A549 (cell line): ENCODE results near the gene OCRL. TPM values are rescaled to one million over a fixed set of nuclear protein-coding genes. Genes with fewer than 3 reads are reported as not detected.

Experiments
- ATAC-seq, 2 experiments: fragments of 200-7000 bp in 1 of 2; fragments of >200 bp in 1 of 2; cut with Nextera tagmentation in 1 of 2; cut with Tn5 transposase in 1 of 2; 3 replicates each; pipeline versions ENCODE4 v1.8.0 to v1.9.1; 2018 to 2020; ENCODE audit warnings: mild to moderate bottlenecking in 1 of 2, moderate library complexity in 1 of 2
- CTCF ChIA-PET: fragments of 300-600 bp; sonication (Branson Sonifier 250); formaldehyde crosslinking; extraction: SDS; loops from one replicate; lab custom pipeline; 2021; ENCODE audit warnings: antibody characterized with exemption, inconsistent platforms; lab: Yijun Ruan, JAX
- POLR2A ChIA-PET: fragments of 350-600 bp; formaldehyde crosslinking; extraction: SDS; loops from one replicate; lab custom pipeline; 2021; ENCODE audit warnings: antibody characterized with exemption, inconsistent platforms; lab: Yijun Ruan, JAX
- DNase-seq, 2 experiments: peaks; one replicate each; pipeline versions ENCODE4 v3.0.0 to v3.0.0-alpha.2; 2011 to 2016; ENCODE audit warnings: low read depth in 1 of 2, low spot score in 1 of 2
- FAIRE-seq: peaks from 2 replicates; lab custom pipeline; 2011; peaks lifted over from hg19 to GRCh38; lab: Jason Lieb, UNC
- H3K27ac ChIP-seq, 2 experiments: fragments of >200 bp; sonication (Bioruptor Twin); formaldehyde crosslinking; 3 replicates each; pipeline ENCODE4 v1.5.1; 2016 to 2017
- H3K4me1 ChIP-seq: fragments of >200 bp; sonication (Bioruptor Twin); formaldehyde crosslinking; 3 replicates; pipeline ENCODE4 v1.6.1; 2016
- H3K4me2 ChIP-seq: fragments of >200 bp; sonication (Bioruptor Twin); formaldehyde crosslinking; 3 replicates; pipeline ENCODE4 v1.6.1; 2016
- H3K4me3 ChIP-seq: fragments of >200 bp; sonication (Bioruptor Twin); formaldehyde crosslinking; 3 replicates; pipeline ENCODE4 v1.5.1; 2016
- H3K9me3 ChIP-seq: fragments of >200 bp; sonication (Bioruptor Twin); formaldehyde crosslinking; 3 replicates; pipeline ENCODE4 v1.6.1; 2016
- CBX8 ChIP-seq: fragments of 200-600 bp; sonication (generic); IDR thresholded peaks from 2 replicates; pipeline ENCODE4 v1.6.1; 2016
- CEBPB ChIP-seq, 2 experiments: fragments of >200 bp in 1 of 2; sonication (Bioruptor Twin) in 1 of 2; formaldehyde crosslinking in 1 of 2; IDR thresholded peaks; 2 replicates each; pipeline ENCODE4 v1.6.1; 2012 to 2016
- FOXS1 ChIP-seq: fragments of 250-450 bp; sonication (Bioruptor Pico); IDR thresholded peaks from 2 replicates; pipeline ENCODE4 v1.5.0; 2020; ENCODE audit warnings: mild to moderate bottlenecking, moderate library complexity
- HOXB13 ChIP-seq: fragments of 250-450 bp; sonication (Bioruptor Pico); IDR thresholded peaks from 2 replicates; pipeline ENCODE4 v1.5.0; 2020; ENCODE audit warnings: low read depth, mild to moderate bottlenecking, moderate library complexity
- KDM5A ChIP-seq: fragments of 200-600 bp; sonication (generic); IDR thresholded peaks from 2 replicates; pipeline ENCODE4 v1.6.1; 2016; ENCODE audit warnings: antibody characterized with exemption, mild to moderate bottlenecking
- NPAS2 ChIP-seq: fragments of 250-450 bp; sonication (Bioruptor Pico); IDR thresholded peaks from 2 replicates; pipeline ENCODE4 v1.8.0; 2022; ENCODE audit warnings: mild to moderate bottlenecking, moderate library complexity, borderline replicate concordance
- NR3C1 ChIP-seq: fragments of >200 bp; sonication (Bioruptor Twin); formaldehyde crosslinking; IDR thresholded peaks from 3 replicates; pipeline ENCODE4 v1.6.1; 2017
- RFX5 ChIP-seq: fragments of 450-650 bp; IDR thresholded peaks from 2 replicates; pipeline ENCODE4 v1.7.1; 2014; ENCODE audit warnings: antibody characterized with exemption, mild to moderate bottlenecking, moderate library complexity
- RNF2 ChIP-seq: fragments of 200-600 bp; sonication (generic); IDR thresholded peaks from 2 replicates; pipeline ENCODE4 v1.6.1; 2016; ENCODE audit warnings: low read depth, mild to moderate bottlenecking, antibody characterized with exemption, moderate library complexity, borderline replicate concordance
- ZFP36 ChIP-seq: fragments of 450-650 bp; IDR thresholded peaks from 2 replicates; pipeline ENCODE4 v1.6.1; 2014; ENCODE audit warnings: borderline replicate concordance; ENCODE audit not compliant: partially characterized antibody
- ZSCAN20 ChIP-seq: fragments of 250-450 bp; sonication (Bioruptor Pico); IDR thresholded peaks from 2 replicates; pipeline ENCODE4 v1.8.0; 2022; ENCODE audit warnings: mild to moderate bottlenecking, moderate library complexity
- WGBS: methylation state at CpG from one replicate; pipeline ENCODE4 v1.1.6; 2017; ENCODE audit errors: missing lambda C conversion rate; 5-methylcytosine and 5-hydroxymethylcytosine counted together
- polyA plus RNA-seq, 4 experiments: library from polyadenylated mRNA; depleted of rRNA in 3 of 4; stranded (reverse); fragments of >200 nt; fragmentation: RNase III in 1 of 4; extraction: RNeasy Plus Mini Kit Qiagen cat#74134 plus additional on column Dnase treatment in 1 of 4; gene quantifications; 2 replicates in 3 of 4; 3 replicates in 1 of 4; pipeline ENCODE4 v1.2.3, GENCODE V29; 2011 to 2017
- TF ChIP-seq, protein P1 (sequence below): fragments of 150-350 bp; IDR thresholded peaks from 2 replicates; pipeline ENCODE4 v1.6.1; 2014; ENCODE audit warnings: low read depth, mild to moderate bottlenecking, low read length
- TF ChIP-seq, protein P2 (sequence below): fragments of 250-450 bp; sonication (Bioruptor Pico); IDR thresholded peaks from 2 replicates; pipeline ENCODE4 v1.5.0; 2020; ENCODE audit warnings: low read depth, mild to moderate bottlenecking, moderate library complexity
- TF ChIP-seq, protein P3 (sequence below): fragments of >200 bp; sonication (Bioruptor Twin); formaldehyde crosslinking; IDR thresholded peaks from 2 replicates; pipeline ENCODE4 v1.6.1; 2016
- TF ChIP-seq, protein P4 (sequence below): fragments of 250-450 bp; sonication (Bioruptor Pico); IDR thresholded peaks from 2 replicates; pipeline ENCODE4 v1.5.0; 2021; ENCODE audit warnings: mild to moderate bottlenecking, moderate library complexity, borderline replicate concordance
- TF ChIP-seq, protein P5 (sequence below): IDR thresholded peaks from 2 replicates; pipeline ENCODE4 v1.6.1; 2012; ENCODE audit warnings: low read depth, borderline replicate concordance

OCRL gene
- polyA plus RNA-seq, 2 of the 4 experiments (the other 2 are of a cell fraction), result 22.4 to 49.0 TPM

DNA sequence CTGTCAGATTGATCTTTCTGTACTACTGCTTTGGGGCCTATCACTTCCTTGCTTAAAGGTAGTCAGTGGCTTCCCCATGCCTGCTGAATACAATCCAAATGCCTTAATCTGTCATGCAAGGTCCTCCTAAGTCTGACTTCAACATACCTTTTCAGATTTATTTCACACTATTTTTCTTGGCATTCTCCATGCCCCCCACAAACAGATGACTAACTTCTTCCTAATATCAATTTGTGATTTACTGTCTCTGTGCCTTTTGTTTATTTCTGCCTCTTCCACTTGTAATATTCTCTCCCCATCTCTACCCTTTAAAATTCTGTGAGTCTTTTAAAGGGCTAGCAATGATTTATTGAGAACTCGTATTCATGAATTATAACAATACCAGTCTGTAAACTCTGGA lies 41.8 kb downstream of the OCRL start:
- 90% methylated on average over 1 of the region's 1 CpG for WGBS
- POLR2A ChIA-PET, result no interaction called here
- FAIRE-seq (no peak), DNase-seq (no peak), ATAC-seq (no peak)
- H3K27ac ChIP-seq, result no peak overlapping the region
- CTCF ChIA-PET, result no interaction called here
- TF ChIP-seq, protein P1, sequence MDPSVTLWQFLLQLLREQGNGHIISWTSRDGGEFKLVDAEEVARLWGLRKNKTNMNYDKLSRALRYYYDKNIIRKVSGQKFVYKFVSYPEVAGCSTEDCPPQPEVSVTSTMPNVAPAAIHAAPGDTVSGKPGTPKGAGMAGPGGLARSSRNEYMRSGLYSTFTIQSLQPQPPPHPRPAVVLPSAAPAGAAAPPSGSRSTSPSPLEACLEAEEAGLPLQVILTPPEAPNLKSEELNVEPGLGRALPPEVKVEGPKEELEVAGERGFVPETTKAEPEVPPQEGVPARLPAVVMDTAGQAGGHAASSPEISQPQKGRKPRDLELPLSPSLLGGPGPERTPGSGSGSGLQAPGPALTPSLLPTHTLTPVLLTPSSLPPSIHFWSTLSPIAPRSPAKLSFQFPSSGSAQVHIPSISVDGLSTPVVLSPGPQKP, result no peak
- no peak for TF ChIP-seq RFX5
- TF ChIP-seq, protein P2, sequence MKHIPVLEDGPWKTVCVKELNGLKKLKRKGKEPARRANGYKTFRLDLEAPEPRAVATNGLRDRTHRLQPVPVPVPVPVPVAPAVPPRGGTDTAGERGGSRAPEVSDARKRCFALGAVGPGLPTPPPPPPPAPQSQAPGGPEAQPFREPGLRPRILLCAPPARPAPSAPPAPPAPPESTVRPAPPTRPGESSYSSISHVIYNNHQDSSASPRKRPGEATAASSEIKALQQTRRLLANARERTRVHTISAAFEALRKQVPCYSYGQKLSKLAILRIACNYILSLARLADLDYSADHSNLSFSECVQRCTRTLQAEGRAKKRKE (CRISPR knock-in tag), result no peak
- TF ChIP-seq, protein P3, sequence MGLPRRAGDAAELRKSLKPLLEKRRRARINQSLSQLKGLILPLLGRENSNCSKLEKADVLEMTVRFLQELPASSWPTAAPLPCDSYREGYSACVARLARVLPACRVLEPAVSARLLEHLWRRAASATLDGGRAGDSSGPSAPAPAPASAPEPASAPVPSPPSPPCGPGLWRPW, result no peak
- TF ChIP-seq, all 56 proteins: peak for 0
- Histone ChIP-seq H3K4me2 (no peak overlapping the region), H3K9me3 (no peaks in the 10 kb centered on the region), H3K4me1 (peaks cover 27% of the 10 kb centered on the region), H3K4me3 (no peak overlapping the region)

DNA sequence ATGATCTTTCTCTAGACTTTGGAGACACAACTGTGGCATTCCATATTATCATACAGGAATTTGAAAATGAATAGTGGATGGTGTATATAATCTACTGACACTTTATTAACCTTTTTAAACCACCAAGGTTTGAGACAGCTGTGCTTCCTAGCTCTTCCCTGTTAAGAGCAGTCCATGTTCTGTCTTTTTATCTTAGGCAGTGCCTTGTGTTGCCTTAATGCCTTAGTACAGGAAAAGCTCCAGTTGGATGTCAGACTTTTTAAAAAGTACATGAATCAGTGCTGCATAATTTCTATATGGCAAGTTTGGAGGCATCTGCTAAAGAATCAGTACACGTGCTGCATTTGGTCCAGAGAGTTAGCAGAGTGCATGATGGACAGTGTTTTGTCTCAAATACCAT lies 45.1 kb downstream of the OCRL start:
- Histone ChIP-seq H3K4me1 (peaks cover 15% of the 10 kb centered on the region), H3K27ac (no peak overlapping the region; a peak in 1 of 6 replicates), H3K4me2 (peak overlapping the region; percentile 42; the same call in 1 of the 3 replicates), H3K9me3 (no peaks in the 10 kb centered on the region), H3K4me3 (no peak overlapping the region)
- DNase-seq, result no peak
- ChIA-PET CTCF (interaction anchor here (0.7 to 1.1 kb wide), 3 partner anchors 16 to 145 kb away, joined by 3 read pairs; no protein-coding TSS in a partner anchor), POLR2A (no interaction called here)
- peak; percentile 63 for FAIRE-seq
- no peak for TF ChIP-seq HOXB13 (CRISPR knock-in tag)
- no peak for TF ChIP-seq FOXS1 (CRISPR knock-in tag)
- TF ChIP-seq NR3C1, result no peak
- no peak for TF ChIP-seq ZSCAN20
- TF ChIP-seq RNF2, result no peak
- no peak for TF ChIP-seq CBX8
- no peak for TF ChIP-seq KDM5A
- ATAC-seq, result no peak
- WGBS, result 67% methylated on average over 1 of the region's 1 CpG

DNA sequence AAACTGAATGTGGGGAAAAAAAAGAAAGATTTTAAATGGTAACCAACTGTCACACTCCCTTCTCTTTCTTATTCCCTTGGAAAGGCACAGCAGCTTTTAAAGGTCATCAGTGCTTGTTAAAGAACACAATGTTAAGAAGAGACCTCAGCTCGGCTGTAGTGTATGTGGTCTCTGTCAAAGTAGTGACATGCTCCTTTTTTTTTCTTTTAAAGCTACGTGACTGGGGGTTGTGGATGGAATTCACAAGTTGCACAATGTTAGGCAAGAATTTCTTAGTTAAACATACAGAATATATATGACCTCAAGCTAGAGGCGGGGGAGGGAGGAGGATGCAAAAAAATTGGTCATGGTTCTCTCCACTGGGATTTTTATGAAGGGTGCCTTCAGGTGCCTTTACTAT lies 45.6 kb downstream of the OCRL start:
- POLR2A ChIA-PET, result no interaction called here

DNA sequence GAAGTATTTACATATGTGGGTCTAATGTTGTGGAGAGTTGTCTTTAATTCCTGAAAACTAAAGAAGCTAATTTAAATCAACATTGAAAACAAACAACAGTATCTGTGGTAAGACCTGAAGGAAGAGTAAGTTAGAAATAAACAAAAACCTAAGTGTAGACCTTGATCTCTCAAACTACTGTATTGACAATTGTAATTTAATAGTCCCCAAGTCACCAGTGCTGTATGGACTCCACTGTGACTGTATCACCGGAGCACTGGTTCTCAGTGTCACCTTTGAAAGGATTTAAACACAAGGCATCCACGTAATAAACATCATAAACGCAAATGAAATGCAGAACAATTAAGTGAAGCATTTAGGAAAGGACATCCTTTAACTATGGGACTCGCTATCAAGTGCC lies 46.4 kb downstream of the OCRL start:
- peaks cover 15% of the 10 kb centered on the region for H3K4me1 ChIP-seq
- POLR2A ChIA-PET, result no interaction called here
- no peak for FAIRE-seq

More for the DNA sequence above, 45.6 kb downstream of the OCRL start:
- ATAC-seq (no peak), FAIRE-seq (no peak), DNase-seq (no peak)
- H3K9me3 ChIP-seq, result no peaks in the 10 kb centered on the region
- H3K4me2 ChIP-seq, result peak overlapping the region; percentile 42; the same call in 2 of the 3 replicates
- H3K27ac ChIP-seq, result no peak overlapping the region; a peak in 1 of 6 replicates
- peaks cover 15% of the 10 kb centered on the region for H3K4me1 ChIP-seq
- H3K4me3 ChIP-seq, result no peak overlapping the region
- WGBS, result 61% methylated on average over 3 of the region's 3 CpGs
- CTCF ChIA-PET, result interaction anchor here (1.1 kb wide), 1 partner anchor 24 kb away, joined by 3 read pairs; no protein-coding TSS in a partner anchor
- TF ChIP-seq CEBPB (IDR thresholded peaks at IDR 0.05) (peak in 1 of 2 experiments; percentile 53; a peak in 1 of 4 replicates), HOXB13 (CRISPR knock-in tag) (no peak)

More for the DNA sequence above, 46.4 kb downstream of the OCRL start:
- DNase-seq (no peak), ATAC-seq (no peak)
- H3K4me2 ChIP-seq, result no peak overlapping the region
- CTCF ChIA-PET, result no interaction called here
- 95% methylated on average over 4 of the region's 4 CpGs for WGBS
- no peak overlapping the region for H3K27ac ChIP-seq
- TF ChIP-seq RNF2 (no peak), NPAS2 (no peak), ZFP36 (no peak)
- TF ChIP-seq, protein P4, sequence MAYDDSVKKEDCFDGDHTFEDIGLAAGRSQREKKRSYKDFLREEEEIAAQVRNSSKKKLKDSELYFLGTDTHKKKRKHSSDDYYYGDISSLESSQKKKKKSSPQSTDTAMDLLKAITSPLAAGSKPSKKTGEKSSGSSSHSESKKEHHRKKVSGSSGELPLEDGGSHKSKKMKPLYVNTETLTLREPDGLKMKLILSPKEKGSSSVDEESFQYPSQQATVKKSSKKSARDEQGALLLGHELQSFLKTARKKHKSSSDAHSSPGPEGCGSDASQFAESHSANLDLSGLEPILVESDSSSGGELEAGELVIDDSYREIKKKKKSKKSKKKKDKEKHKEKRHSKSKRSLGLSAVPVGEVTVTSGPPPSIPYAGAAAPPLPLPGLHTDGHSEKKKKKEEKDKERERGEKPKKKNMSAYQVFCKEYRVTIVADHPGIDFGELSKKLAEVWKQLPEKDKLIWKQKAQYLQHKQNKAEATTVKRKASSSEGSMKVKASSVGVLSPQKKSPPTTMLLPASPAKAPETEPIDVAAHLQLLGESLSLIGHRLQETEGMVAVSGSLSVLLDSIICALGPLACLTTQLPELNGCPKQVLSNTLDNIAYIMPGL (CRISPR knock-in tag), result no peak
- TF ChIP-seq, protein P5, sequence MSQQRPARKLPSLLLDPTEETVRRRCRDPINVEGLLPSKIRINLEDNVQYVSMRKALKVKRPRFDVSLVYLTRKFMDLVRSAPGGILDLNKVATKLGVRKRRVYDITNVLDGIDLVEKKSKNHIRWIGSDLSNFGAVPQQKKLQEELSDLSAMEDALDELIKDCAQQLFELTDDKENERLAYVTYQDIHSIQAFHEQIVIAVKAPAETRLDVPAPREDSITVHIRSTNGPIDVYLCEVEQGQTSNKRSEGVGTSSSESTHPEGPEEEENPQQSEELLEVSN, result no peak
- H3K9me3 ChIP-seq, result no peaks in the 10 kb centered on the region
- no peak overlapping the region for H3K4me3 ChIP-seq
